Upper lobe of left lung (tissue), 6 donors: ENCODE results near the gene DGKG. TPM values are rescaled to one million over a fixed set of nuclear protein-coding genes. Genes with fewer than 3 reads are reported as not detected.

ENCODE experiments used
- ATAC-seq, 2 donors: fragments of 200-7000 bp; cut with Tn5 transposase; one replicate each; pipeline ENCODE4 v1.9.1; 2022; ENCODE audit warnings: mild to moderate bottlenecking in 2 of 2, moderate library complexity in 2 of 2; ENCODE audit not compliant: low FRiP score in 2 of 2
- DNase-seq, 2 donors: peaks; one replicate each; pipeline ENCODE4 v3.0.0-alpha.2; 2019 to 2020
- H3K27ac ChIP-seq, 4 donors: fragments of 200-600 bp; sonication (generic); one replicate each; pipeline ENCODE4 v1.5.1; 2016 to 2019
- H3K27me3 ChIP-seq, 4 donors: fragments of 200-600 bp; sonication (generic); one replicate each; pipeline ENCODE4 v1.5.1; 2017 to 2019
- H3K36me3 ChIP-seq, 4 donors: fragments of 200-600 bp; sonication (generic); one replicate each; pipeline ENCODE4 v1.5.1; 2016 to 2019
- H3K4me1 ChIP-seq, 4 donors: fragments of 200-600 bp; sonication (generic); one replicate each; pipeline ENCODE4 v1.5.1; 2018 to 2019
- H3K4me3 ChIP-seq, 4 donors: fragments of 200-600 bp; sonication (generic); one replicate each; pipeline ENCODE4 v1.5.1; 2017 to 2019; ENCODE audit warnings: mild to moderate bottlenecking in 2 of 4, moderate library complexity in 1 of 4
- H3K9me3 ChIP-seq, 4 donors: fragments of 200-600 bp; sonication (generic); one replicate each; pipeline ENCODE4 v1.5.1; 2018 to 2019
- EP300 ChIP-seq, 4 donors: sonication (generic); formaldehyde crosslinking; IDR thresholded peaks; one replicate each; pipeline ENCODE4 v1.5.1; 2017; ENCODE audit warnings: antibody characterized with exemption in 4 of 4, control low read depth in 2 of 4
- POLR2A ChIP-seq, 4 donors: fragments of 450-650 bp; IDR thresholded peaks; one replicate each; pipeline ENCODE4 v1.5.1; 2016 to 2017; ENCODE audit warnings: antibody characterized with exemption in 4 of 4, mild to moderate bottlenecking in 2 of 4
- POLR2AphosphoS5 ChIP-seq, 2 donors: sonication (generic); formaldehyde crosslinking; IDR thresholded peaks; one replicate each; pipeline ENCODE4 v1.5.1; 2017; ENCODE audit warnings: antibody characterized with exemption in 2 of 2
- WGBS, 2 donors: methylation state at CpG; one replicate each; pipeline ENCODE4 v1.1.5; 2017 to 2018; 5-methylcytosine and 5-hydroxymethylcytosine counted together
- total RNA-seq, 6 donors: library from RNA; depleted of rRNA in 4 of 6; stranded (reverse); fragments of >200 nt in 4 of 6; gene quantifications; one replicate each; pipeline versions ENCODE4 v1.1.0 to v1.2.1, GENCODE V29; 2016 to 2021
- TF ChIP-seq, protein P1 (sequence below), 6 experiments: fragments of 450-650 bp in 4 of 6; fragments of 200-600 bp in 2 of 6; sonication (generic) in 2 of 6; IDR thresholded peaks; one replicate each; pipeline ENCODE4 v1.5.1; 2016 to 2019; ENCODE audit warnings: antibody characterized with exemption in 6 of 6
- donor health status: DM: no; HTN: no; CAD: no; lungs with moderate emphysema.
- donor health status: DM: no; HTN: yes; CAD: no; lungs with severe emphysema.

The DGKG gene
- total RNA-seq, 6 donors from 2014 or later = 4.4 to 32.5 (median 6.5) TPM

DNA sequence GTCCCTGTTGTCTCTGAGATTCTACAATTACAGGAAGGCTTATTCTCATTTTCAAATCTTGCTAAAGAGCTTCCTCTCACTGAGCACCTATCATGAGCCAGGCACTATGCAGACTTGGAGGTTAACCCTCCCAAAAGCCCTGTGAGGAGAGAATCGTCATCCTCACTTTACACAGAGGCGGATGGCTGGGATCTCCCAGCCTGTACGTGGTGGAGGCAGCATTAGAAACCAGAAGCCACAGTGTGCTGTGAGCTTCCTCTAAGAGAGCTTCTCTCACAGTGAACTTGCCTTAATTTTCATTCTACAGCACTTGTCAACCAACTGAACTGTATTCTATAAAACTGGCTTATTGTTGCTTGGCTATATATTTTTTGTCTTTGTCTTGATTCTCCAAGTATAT, 6.1 kb upstream of the DGKG start:
- WGBS, 2 donors = 33 to 36% methylated on average over 3 of the region's 3 CpGs
- DNase-seq (no peak), ATAC-seq (no peak)
- H3K27ac ChIP-seq = no peak overlapping the region
- peaks cover 0 to 5% (median 0%) of the 10 kb centered on the region in 4 donors for H3K27me3 ChIP-seq
- no peaks in the 10 kb centered on the region for H3K9me3 ChIP-seq
- TF ChIP-seq EP300 (IDR thresholded peaks at IDR 0.05) (no peak), POLR2AphosphoS5 (IDR thresholded peaks at IDR 0.05) (no peak), POLR2A (IDR thresholded peaks at IDR 0.05) (no peak)
- TF ChIP-seq, protein P1, sequence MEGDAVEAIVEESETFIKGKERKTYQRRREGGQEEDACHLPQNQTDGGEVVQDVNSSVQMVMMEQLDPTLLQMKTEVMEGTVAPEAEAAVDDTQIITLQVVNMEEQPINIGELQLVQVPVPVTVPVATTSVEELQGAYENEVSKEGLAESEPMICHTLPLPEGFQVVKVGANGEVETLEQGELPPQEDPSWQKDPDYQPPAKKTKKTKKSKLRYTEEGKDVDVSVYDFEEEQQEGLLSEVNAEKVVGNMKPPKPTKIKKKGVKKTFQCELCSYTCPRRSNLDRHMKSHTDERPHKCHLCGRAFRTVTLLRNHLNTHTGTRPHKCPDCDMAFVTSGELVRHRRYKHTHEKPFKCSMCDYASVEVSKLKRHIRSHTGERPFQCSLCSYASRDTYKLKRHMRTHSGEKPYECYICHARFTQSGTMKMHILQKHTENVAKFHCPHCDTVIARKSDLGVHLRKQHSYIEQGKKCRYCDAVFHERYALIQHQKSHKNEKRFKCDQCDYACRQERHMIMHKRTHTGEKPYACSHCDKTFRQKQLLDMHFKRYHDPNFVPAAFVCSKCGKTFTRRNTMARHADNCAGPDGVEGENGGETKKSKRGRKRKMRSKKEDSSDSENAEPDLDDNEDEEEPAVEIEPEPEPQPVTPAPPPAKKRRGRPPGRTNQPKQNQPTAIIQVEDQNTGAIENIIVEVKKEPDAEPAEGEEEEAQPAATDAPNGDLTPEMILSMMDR (IDR thresholded peaks at IDR 0.05) = no peak
- no peak overlapping the region for H3K4me3 ChIP-seq
- H3K36me3 ChIP-seq = no peaks in the 10 kb centered on the region
- peaks cover 0 to 9% (median 7%) of the 10 kb centered on the region in 4 donors for H3K4me1 ChIP-seq

DNA sequence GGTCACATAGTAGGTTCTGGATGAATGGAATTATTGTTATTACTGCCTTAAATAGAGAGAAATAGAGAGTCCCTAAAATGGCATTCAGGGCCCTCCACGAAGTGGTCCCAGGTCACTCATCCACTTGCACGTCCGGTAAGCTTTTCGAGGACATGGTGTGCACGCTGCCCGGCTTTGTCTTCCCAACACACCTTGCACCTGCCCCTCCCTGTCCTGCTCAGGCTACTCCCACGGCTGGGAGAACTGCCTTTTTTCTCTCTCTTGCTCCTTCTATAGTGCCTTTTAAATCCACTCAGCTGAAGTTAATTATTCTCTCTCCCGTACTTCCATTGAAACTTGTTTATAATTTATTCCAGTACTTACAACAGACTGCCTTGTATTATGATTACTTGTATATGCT, 5.6 kb upstream of the DGKG start:
- peaks cover 0 to 12% (median 7%) of the 10 kb centered on the region in 4 donors for H3K4me1 ChIP-seq
- ATAC-seq = no peak
- DNase-seq = no peak

DNA sequence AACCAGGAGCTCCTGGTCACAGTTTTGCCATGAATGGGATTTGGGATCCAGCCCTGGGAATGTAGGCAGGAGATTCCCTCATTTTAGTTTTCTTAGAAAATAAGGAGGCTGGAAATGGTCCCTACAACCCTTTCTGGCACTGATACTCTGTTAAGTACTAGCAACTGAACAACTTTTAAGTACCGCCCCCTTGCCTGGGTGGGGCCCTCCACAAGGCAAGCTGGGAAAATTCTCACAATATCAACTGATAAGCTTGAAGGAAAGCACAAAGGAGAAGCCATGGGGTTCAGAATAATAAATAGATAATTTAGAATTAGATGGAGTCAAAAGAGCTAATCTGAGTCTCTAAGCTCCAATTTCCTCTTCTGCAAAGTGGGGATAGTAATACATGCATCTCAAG, 4.2 kb upstream of the DGKG start:
- H3K4me3 ChIP-seq = no peak overlapping the region
- ATAC-seq (no peak), DNase-seq (no peak)
- 48 to 68% methylated on average over 1 of the region's 1 CpG for WGBS, 2 donors
- peaks cover 0 to 11% (median 3%) of the 10 kb centered on the region in 4 donors for H3K27me3 ChIP-seq
- H3K4me1 ChIP-seq = peaks cover 5 to 26% (median 21%) of the 10 kb centered on the region in 4 donors
- H3K36me3 ChIP-seq = no peaks in the 10 kb centered on the region
- TF ChIP-seq POLR2A (IDR thresholded peaks at IDR 0.05) (no peak), POLR2AphosphoS5 (IDR thresholded peaks at IDR 0.05) (no peak), EP300 (IDR thresholded peaks at IDR 0.05) (no peak)
- TF ChIP-seq, protein P1 (IDR thresholded peaks at IDR 0.05) = no peak
- H3K9me3 ChIP-seq = no peaks in the 10 kb centered on the region
- H3K27ac ChIP-seq = no peak overlapping the region

More for the DNA sequence above, 5.6 kb upstream of the DGKG start:
- WGBS, 2 donors = 54 to 57% methylated on average over 8 of the region's 8 CpGs
- peaks cover 0 to 5% (median 0%) of the 10 kb centered on the region in 4 donors for H3K27me3 ChIP-seq
- no peaks in the 10 kb centered on the region for H3K9me3 ChIP-seq
- no peak overlapping the region for H3K27ac ChIP-seq
- no peaks in the 10 kb centered on the region for H3K36me3 ChIP-seq
- H3K4me3 ChIP-seq = no peak overlapping the region
- TF ChIP-seq POLR2AphosphoS5 (IDR thresholded peaks at IDR 0.05) (no peak), POLR2A (IDR thresholded peaks at IDR 0.05) (no peak), EP300 (IDR thresholded peaks at IDR 0.05) (no peak)
- TF ChIP-seq, protein P1 (IDR thresholded peaks at IDR 0.05) = no peak

DNA sequence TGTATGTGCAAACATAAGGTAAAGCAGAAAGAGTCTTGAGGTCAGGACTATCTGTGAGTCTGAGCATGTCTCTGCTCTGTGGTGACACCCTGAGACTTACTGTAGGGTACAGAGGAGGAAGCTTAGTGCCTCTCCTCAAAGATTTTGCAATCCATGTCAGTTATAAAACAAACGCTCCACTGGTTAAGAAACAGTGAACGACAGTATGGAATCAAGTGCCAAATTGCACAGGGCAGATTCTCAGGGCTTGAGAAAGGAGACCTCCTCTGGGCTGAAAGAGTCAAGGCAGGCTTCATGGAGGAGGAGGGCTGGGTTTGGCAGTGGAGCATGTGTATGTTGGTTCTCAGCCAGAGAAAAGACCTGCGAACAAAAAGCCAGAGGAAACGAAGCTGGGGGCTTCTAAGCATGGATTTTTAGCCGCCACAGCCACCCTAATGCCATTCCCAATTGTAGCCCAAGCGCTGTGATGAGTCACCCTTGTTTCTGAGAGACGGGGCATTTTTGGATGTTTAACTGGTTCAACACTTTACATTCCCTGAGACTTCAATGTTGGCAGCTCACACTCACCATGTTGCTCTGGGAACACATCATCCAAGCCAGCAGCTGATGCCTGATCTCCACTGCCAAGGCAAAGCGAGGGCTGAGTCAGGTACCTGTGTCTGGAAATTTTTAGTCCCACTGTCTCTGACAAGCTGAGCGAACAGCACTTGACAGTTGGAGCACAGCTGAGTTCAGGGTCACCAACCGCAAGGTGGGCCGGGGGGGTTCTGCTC, 3.4 kb upstream of the DGKG start:
- ATAC-seq (peak in 1 of 2 donors; percentile 22), DNase-seq (no peak)
- TF ChIP-seq POLR2AphosphoS5 (IDR thresholded peaks at IDR 0.05) (no peak), POLR2A (IDR thresholded peaks at IDR 0.05) (no peak), EP300 (IDR thresholded peaks at IDR 0.05) (no peak)
- TF ChIP-seq, protein P1 (IDR thresholded peaks at IDR 0.05) = no peak

More for the DNA sequence above, 3.4 kb upstream of the DGKG start:
- H3K4me1 ChIP-seq = peaks cover 5 to 30% (median 26%) of the 10 kb centered on the region in 4 donors
- no peaks in the 10 kb centered on the region for H3K9me3 ChIP-seq
- 64 to 70% methylated on average over 9 to 11 of the region's 11 CpGs for WGBS, 2 donors
- H3K36me3 ChIP-seq = no peaks in the 10 kb centered on the region
- peaks cover 0 to 18% (median 6%) of the 10 kb centered on the region in 4 donors for H3K27me3 ChIP-seq
- H3K4me3 ChIP-seq = no peak overlapping the region
- peak overlapping the region in 1 of 4 donors; percentile 35 for H3K27ac ChIP-seq
